Keratinocyte (primary cell): ENCODE measurements around the gene RERE. TPM values are rescaled to one million over a fixed set of nuclear protein-coding genes. Genes with fewer than 3 reads are reported as not detected.

Source experiments
- DNase-seq: peaks from one replicate; pipeline ENCODE4 v3.0.0-alpha.2; 2011; ENCODE audit warnings: low read depth, missing footprints, low spot score
- FAIRE-seq: peaks from 2 replicates; lab custom pipeline; 2011; peaks lifted over from hg19 to GRCh38; lab: Jason Lieb, UNC
- H2AFZ ChIP-seq: 2 replicates; pipeline ENCODE4 v1.6.0; 2012; ENCODE audit warnings: low read length, control low read depth, inconsistent platforms; ENCODE audit not compliant: control insufficient read depth
- H3K27ac ChIP-seq: 2 replicates; pipeline ENCODE4 v1.5.1; 2011; ENCODE audit warnings: low read length; ENCODE audit not compliant: control insufficient read depth, insufficient read depth
- H3K27me3 ChIP-seq: 3 replicates; pipeline ENCODE4 v1.6.0; 2011; ENCODE audit warnings: low read length; ENCODE audit not compliant: control insufficient read depth, insufficient read depth; ENCODE audit errors: extremely low read depth
- H3K36me3 ChIP-seq, 2 experiments: 2 replicates in 1 of 2; 3 replicates in 1 of 2; pipeline ENCODE4 v1.5.1; 2011; ENCODE audit warnings: low read length in 2 of 2, mild to moderate bottlenecking in 1 of 2; ENCODE audit not compliant: control insufficient read depth in 2 of 2, insufficient read depth in 2 of 2; ENCODE audit errors: extremely low read depth in 1 of 2
- H3K4me1 ChIP-seq: 3 replicates; pipeline ENCODE4 v1.5.1; 2011; ENCODE audit warnings: low read length; ENCODE audit not compliant: control insufficient read depth, insufficient read depth; ENCODE audit errors: extremely low read depth
- H3K4me2 ChIP-seq: 3 replicates; pipeline ENCODE4 v1.6.0; 2011; ENCODE audit warnings: low read depth, low read length; ENCODE audit not compliant: control insufficient read depth, insufficient read depth; ENCODE audit errors: extremely low read depth
- H3K4me3 ChIP-seq, 3 experiments: fragments of 200-600 bp in 1 of 3; sonication (generic) in 1 of 3; 2 replicates in 2 of 3; 3 replicates in 1 of 3; pipeline ENCODE4 v1.5.1; 2011 to 2016; ENCODE audit warnings: low read length in 3 of 3, mild to moderate bottlenecking in 3 of 3, control low read depth in 2 of 3, inconsistent platforms in 1 of 3, low read depth in 1 of 3, mixed read lengths in 1 of 3, mixed run types in 1 of 3, moderate library complexity in 1 of 3; ENCODE audit not compliant: control insufficient read depth in 2 of 3, insufficient read depth in 2 of 3; ENCODE audit errors: extremely low read depth in 1 of 3
- H3K79me2 ChIP-seq: 2 replicates; pipeline ENCODE4 v1.6.0; 2012; ENCODE audit warnings: low read length; ENCODE audit not compliant: control insufficient read depth, insufficient read depth
- H3K9ac ChIP-seq: 3 replicates; pipeline ENCODE4 v1.6.0; 2011; ENCODE audit warnings: low read length; ENCODE audit not compliant: control insufficient read depth, insufficient read depth; ENCODE audit errors: extremely low read depth
- H3K9me1 ChIP-seq: 3 replicates; pipeline ENCODE4 v1.6.0; 2011; ENCODE audit warnings: low read length; ENCODE audit not compliant: control insufficient read depth, insufficient read depth; ENCODE audit errors: extremely low read depth
- H3K9me3 ChIP-seq: 2 replicates; pipeline ENCODE4 v1.5.1; 2012; ENCODE audit warnings: low read depth, low read length; ENCODE audit not compliant: control insufficient read depth
- H4K20me1 ChIP-seq: 3 replicates; pipeline ENCODE4 v1.6.0; 2011; ENCODE audit warnings: low read length; ENCODE audit not compliant: control insufficient read depth, insufficient read depth; ENCODE audit errors: extremely low read depth
- EZH2 ChIP-seq: IDR thresholded peaks from one replicate; pipeline ENCODE4 v1.6.1; 2012; ENCODE audit warnings: inconsistent platforms, mild to moderate bottlenecking, low read length, moderate library complexity
- dilution Hi-C: fragments of 300-500 bp; cut with MboI; formaldehyde crosslinking; loops from one replicate; pipeline ENCODE4 v1.7.0; 2020; ENCODE audit warnings: low sequenced_read_pairs; ENCODE audit not compliant: extremely low pct_ligation_motif_present
- polyA plus RNA-seq, 5 experiments: library from polyadenylated mRNA; depleted of rRNA in 3 of 5; stranded (reverse) in 3 of 5; stranded (forward) in 1 of 5; unstranded in 1 of 5; fragments of >200 nt; gene quantifications; 1 replicate in 1 of 5; 2 replicates in 3 of 5; 3 replicates in 1 of 5; pipeline versions ENCODE4 v1.2.1 to v1.2.3, GENCODE V29; 2011 to 2012; ENCODE audit warnings: missing spikeins in 2 of 5, low read depth in 1 of 5, low replicate concordance in 1 of 5
- TF ChIP-seq, protein P1 (sequence below), 3 experiments: IDR thresholded peaks in 1 of 3; conservative IDR thresholded peaks in 1 of 3; optimal IDR thresholded peaks in 1 of 3; 2 replicates in 2 of 3; 3 replicates in 1 of 3; pipeline versions ENCODE3 to v1.5.1; 2011; ENCODE audit warnings: low read length in 3 of 3, mild to moderate bottlenecking in 3 of 3, moderate library complexity in 2 of 3, control low read depth in 1 of 3, inconsistent platforms in 1 of 3; ENCODE audit not compliant: insufficient read depth in 2 of 3; ENCODE audit errors: extremely low read depth in 1 of 3

The RERE gene
- polyA plus RNA-seq, 1 donor (not counting 4 experiments of a cell fraction or from before 2014, with no cell fraction given) = 3.8 TPM

DNA sequence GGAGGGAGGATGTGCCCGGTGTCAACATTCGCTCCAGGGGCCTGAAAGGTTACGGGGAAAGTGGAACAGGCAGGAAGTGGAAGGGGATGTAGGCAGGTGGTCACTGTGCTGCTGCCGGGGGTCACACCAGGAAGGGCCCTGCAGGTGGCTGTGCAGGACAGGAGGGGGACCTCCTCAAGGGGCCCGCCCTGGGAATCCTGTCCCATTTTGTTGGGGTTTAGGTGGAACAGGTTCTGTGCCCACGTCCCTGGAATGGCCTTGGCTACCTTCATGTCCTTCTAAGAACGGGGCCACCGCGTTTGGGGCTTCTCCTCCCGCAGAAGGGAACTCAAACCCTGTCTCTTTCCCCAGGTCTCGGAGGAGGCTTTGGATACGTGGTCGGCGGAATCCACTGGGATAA is 487.6 kb downstream of the RERE start:
- H3K9me1 ChIP-seq = no peaks in the 10 kb centered on the region
- H3K4me2 ChIP-seq = no peak overlapping the region
- H3K4me1 ChIP-seq = no peaks in the 10 kb centered on the region
- no peaks in the 10 kb centered on the region for H3K79me2 ChIP-seq
- no peak overlapping the region for H3K4me3 ChIP-seq
- dilution Hi-C loops = no loop called here
- no peak overlapping the region for H3K9ac ChIP-seq
- H3K27me3 ChIP-seq = no peaks in the 10 kb centered on the region
- H3K9me3 ChIP-seq = no peaks in the 10 kb centered on the region
- FAIRE-seq (no peak), DNase-seq (no peak)
- no peaks in the 10 kb centered on the region for H4K20me1 ChIP-seq
- TF ChIP-seq EZH2 = no peak
- TF ChIP-seq, protein P1, sequence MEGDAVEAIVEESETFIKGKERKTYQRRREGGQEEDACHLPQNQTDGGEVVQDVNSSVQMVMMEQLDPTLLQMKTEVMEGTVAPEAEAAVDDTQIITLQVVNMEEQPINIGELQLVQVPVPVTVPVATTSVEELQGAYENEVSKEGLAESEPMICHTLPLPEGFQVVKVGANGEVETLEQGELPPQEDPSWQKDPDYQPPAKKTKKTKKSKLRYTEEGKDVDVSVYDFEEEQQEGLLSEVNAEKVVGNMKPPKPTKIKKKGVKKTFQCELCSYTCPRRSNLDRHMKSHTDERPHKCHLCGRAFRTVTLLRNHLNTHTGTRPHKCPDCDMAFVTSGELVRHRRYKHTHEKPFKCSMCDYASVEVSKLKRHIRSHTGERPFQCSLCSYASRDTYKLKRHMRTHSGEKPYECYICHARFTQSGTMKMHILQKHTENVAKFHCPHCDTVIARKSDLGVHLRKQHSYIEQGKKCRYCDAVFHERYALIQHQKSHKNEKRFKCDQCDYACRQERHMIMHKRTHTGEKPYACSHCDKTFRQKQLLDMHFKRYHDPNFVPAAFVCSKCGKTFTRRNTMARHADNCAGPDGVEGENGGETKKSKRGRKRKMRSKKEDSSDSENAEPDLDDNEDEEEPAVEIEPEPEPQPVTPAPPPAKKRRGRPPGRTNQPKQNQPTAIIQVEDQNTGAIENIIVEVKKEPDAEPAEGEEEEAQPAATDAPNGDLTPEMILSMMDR (optimal IDR thresholded peaks at IDR 0.05 in 1 of 3, IDR thresholded peaks at IDR 0.05 in 1 of 3, conservative IDR thresholded peaks at IDR 0.05 in 1 of 3; ENCODE audit: extremely low read depth in 1 of 3, insufficient read depth in 2 of 3, low read length in 3 of 3) = no peak
- no peak overlapping the region for H3K27ac ChIP-seq
- no peak overlapping the region for H2AFZ ChIP-seq
- H3K36me3 ChIP-seq = no peaks in the 10 kb centered on the region

DNA sequence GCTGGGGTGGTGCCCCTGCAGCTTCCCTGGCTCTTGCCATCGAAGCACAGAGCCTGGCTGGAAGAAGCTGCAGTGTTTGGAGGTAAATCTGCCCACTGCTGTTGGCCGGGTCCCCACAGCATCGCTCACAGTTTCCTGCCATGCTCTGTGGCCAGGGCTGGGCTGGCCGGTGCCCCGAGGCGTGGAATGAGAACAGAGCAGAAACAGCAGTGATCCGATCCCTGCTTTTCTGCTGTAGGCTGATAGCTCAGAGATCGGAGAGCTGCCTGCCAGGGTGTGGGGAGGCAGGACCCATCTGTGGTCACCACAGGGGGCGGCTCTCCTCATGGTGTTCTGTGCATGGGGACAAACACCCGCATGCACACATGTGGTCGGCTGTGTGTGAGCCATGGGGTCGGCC is 488.0 kb downstream of the RERE start:
- H3K79me2 ChIP-seq = no peaks in the 10 kb centered on the region
- DNase-seq (no peak), FAIRE-seq (no peak)
- no peaks in the 10 kb centered on the region for H3K27me3 ChIP-seq
- no peaks in the 10 kb centered on the region for H3K36me3 ChIP-seq
- no peak overlapping the region for H3K4me3 ChIP-seq
- no peak overlapping the region for H3K4me2 ChIP-seq
- dilution Hi-C loops = no loop called here
- H4K20me1 ChIP-seq = no peaks in the 10 kb centered on the region
- no peak overlapping the region for H3K27ac ChIP-seq
- H3K4me1 ChIP-seq = no peaks in the 10 kb centered on the region
- H3K9me1 ChIP-seq = no peaks in the 10 kb centered on the region
- no peak overlapping the region for H2AFZ ChIP-seq
- H3K9me3 ChIP-seq = no peaks in the 10 kb centered on the region
- no peak for TF ChIP-seq EZH2
- TF ChIP-seq, protein P1 (optimal IDR thresholded peaks at IDR 0.05 in 1 of 3, IDR thresholded peaks at IDR 0.05 in 1 of 3, conservative IDR thresholded peaks at IDR 0.05 in 1 of 3; ENCODE audit: extremely low read depth in 1 of 3, insufficient read depth in 2 of 3, low read length in 3 of 3) = no peak
- no peak overlapping the region for H3K9ac ChIP-seq
